Measurements from ENCODE around the gene ZNF470. TPM values are rescaled to one million over a fixed set of nuclear protein-coding genes. Genes with fewer than 3 reads are reported as not detected.

The ZNF470 gene
- total and polyA plus RNA-seq, 2 of the 13 experiments (the other 11 are each of a cell fraction or from before 2014, with no cell fraction given): not detected

- TF ChIP-seq ZBTB40 (IDR thresholded peaks at IDR 0.05) (no peak), ZBTB40 (CRISPR knock-in tag; IDR thresholded peaks at IDR 0.05) (no peak), ZFX (CRISPR knock-in tag; IDR thresholded peaks at IDR 0.05; ENCODE audit: low read depth) (peak; percentile 98), ZNF276 (CRISPR knock-in tag; IDR thresholded peaks at IDR 0.05; ENCODE audit: low read depth) (no peak), ZNF704 (CRISPR knock-in tag; IDR thresholded peaks at IDR 0.05; ENCODE audit: borderline replicate concordance) (0 out of 2 replicates have a peak, but pooled peaks have one; percentile 80), FOXA1 (IDR thresholded peaks at IDR 0.05) (no peak), FOXA1 (CRISPR knock-in tag; IDR thresholded peaks at IDR 0.05) (no peak), KDM5B (CRISPR knock-in tag; IDR thresholded peaks at IDR 0.05; ENCODE audit: borderline replicate concordance) (peak; percentile 67; the same call in 1 of the 2 replicates), ZNF33B (CRISPR knock-in tag; IDR thresholded peaks at IDR 0.05) (peak; percentile 76; the same call in 1 of the 2 replicates), ZNF121 (CRISPR knock-in tag; IDR thresholded peaks at IDR 0.05) (0 out of 2 replicates have a peak, but pooled peaks have one; percentile 46), THAP11 (CRISPR knock-in tag; IDR thresholded peaks at IDR 0.05) (peak; percentile 98), TBL1XR1 (IDR thresholded peaks at IDR 0.05; ENCODE audit: borderline replicate concordance, low read length, partially characterized antibody) (no peak), DMAP1 (CRISPR knock-in tag; IDR thresholded peaks at IDR 0.05) (no peak), ZNF749 (CRISPR knock-in tag; IDR thresholded peaks at IDR 0.05; ENCODE audit: borderline replicate concordance) (no peak), ZNF784 (CRISPR knock-in tag; IDR thresholded peaks at IDR 0.05; ENCODE audit: borderline replicate concordance) (peak; percentile 91), ZNF496 (CRISPR knock-in tag; IDR thresholded peaks at IDR 0.05; ENCODE audit: insufficient replicate concordance) (no peak)
These were observed 27.7 kb downstream of the ZNF470 start, which contains the start of gene ZNF71 (continued) for GRCh38 chr19:56594783-56595547.
